Thoracic aorta (tissue), 2 donors: ENCODE results near the gene VDAC1. TPM values are rescaled to one million over a fixed set of nuclear protein-coding genes. Genes with fewer than 3 reads are reported as not detected.

Source experiments
- ATAC-seq: fragments of 150-250 bp; one replicate; pipeline ENCODE4 v1.8.0; 2017; ENCODE audit warnings: low read depth; ENCODE audit not compliant: insufficient number of reproducible peaks, low FRiP score
- DNase-seq: peaks from one replicate; pipeline ENCODE4 v3.0.0-alpha.2; 2020; ENCODE audit warnings: low spot score
- H3K27ac ChIP-seq, 2 donors: fragments of 200-600 bp; sonication (generic); 1 replicate in 1 of 2; 2 replicates in 1 of 2; pipeline ENCODE4 v1.5.1; 2016; ENCODE audit warnings: mild to moderate bottlenecking in 2 of 2, moderate library complexity in 2 of 2
- H3K27me3 ChIP-seq: fragments of 200-600 bp; sonication (generic); replicated peaks from 2 replicates; pipeline ENCODE4 v1.6.0; 2016; ENCODE audit warnings: mild to moderate bottlenecking; ENCODE audit not compliant: insufficient read depth
- H3K36me3 ChIP-seq: fragments of 200-600 bp; sonication (generic); one replicate; pipeline ENCODE4 v1.5.1; 2016
- H3K4me1 ChIP-seq, 2 donors: fragments of 200-600 bp; sonication (generic); 1 replicate in 1 of 2; 2 replicates in 1 of 2; pipeline versions ENCODE4 v1.5.1 to v1.6.0; 2016; ENCODE audit warnings: low read depth in 2 of 2, mild to moderate bottlenecking in 1 of 2; ENCODE audit not compliant: control insufficient read depth in 1 of 2
- H3K4me3 ChIP-seq: fragments of 200-600 bp; sonication (generic); 2 replicates; pipeline ENCODE4 v1.5.1; 2016; ENCODE audit warnings: mild to moderate bottlenecking
- H3K9me3 ChIP-seq: fragments of 200-600 bp; sonication (generic); 2 replicates; pipeline ENCODE4 v1.5.1; 2016
- CTCF ChIP-seq: fragments of 200-600 bp; sonication (generic); IDR thresholded peaks from one replicate; pipeline ENCODE4 v1.5.1; 2019; ENCODE audit warnings: antibody characterized with exemption
- total RNA-seq, 2 donors: library from RNA; depleted of rRNA; stranded (reverse); fragments of >200 nt; gene quantifications; one replicate each; pipeline versions ENCODE4 v1.1.0 to v1.2.3, GENCODE V29; 2016

VDAC1 gene
- total RNA-seq, 2 donors from 2014 or later, result 77.0 to 112 TPM

- no peaks in the 10 kb centered on the region for H3K27me3 ChIP-seq
- no peak for TF ChIP-seq CTCF
- no peak for ATAC-seq
- H3K4me3 ChIP-seq, result no peak overlapping the region
- peaks cover 15 to 43% of the 10 kb centered on the region in 2 donors for H3K4me1 ChIP-seq
- H3K27ac ChIP-seq, result no peak overlapping the region
- no peak for DNase-seq
- H3K36me3 ChIP-seq, result no peaks in the 10 kb centered on the region
- no peaks in the 10 kb centered on the region for H3K9me3 ChIP-seq
These were observed 61.9 kb downstream of the VDAC1 start for GRCh38 chr5:133942614-133943474.

- H3K27me3 ChIP-seq, result no peaks in the 10 kb centered on the region
- DNase-seq (no peak), ATAC-seq (no peak)
- TF ChIP-seq CTCF, result no peak
- no peak overlapping the region for H3K4me3 ChIP-seq
- no peaks in the 10 kb centered on the region for H3K36me3 ChIP-seq
- no peak overlapping the region for H3K27ac ChIP-seq
- peaks cover 5 to 31% of the 10 kb centered on the region in 2 donors for H3K4me1 ChIP-seq
- H3K9me3 ChIP-seq, result no peaks in the 10 kb centered on the region
These were observed 63.1 kb downstream of the VDAC1 start for GRCh38 chr5:133941456-133942196.

- H3K4me3 ChIP-seq, result no peak overlapping the region
- H3K27me3 ChIP-seq, result no peaks in the 10 kb centered on the region
- H3K36me3 ChIP-seq, result no peaks in the 10 kb centered on the region
- DNase-seq, result no peak
- no peaks in the 10 kb centered on the region for H3K9me3 ChIP-seq
- no peak for TF ChIP-seq CTCF
- H3K27ac ChIP-seq, result no peak overlapping the region
- H3K4me1 ChIP-seq, result peaks cover 0 to 16% of the 10 kb centered on the region in 2 donors
- no peak for ATAC-seq
These were observed 65.1 kb downstream of the VDAC1 start for GRCh38 chr5:133939668-133940067.

GRCh38 chr5:133938929-133939328 is 65.8 kb downstream of the VDAC1 start:
- Histone ChIP-seq H3K4me1 (peaks cover 0 to 18% of the 10 kb centered on the region in 2 donors), H3K9me3 (no peaks in the 10 kb centered on the region), H3K27me3 (no peaks in the 10 kb centered on the region), H3K36me3 (no peaks in the 10 kb centered on the region), H3K4me3 (no peak overlapping the region), H3K27ac (no peak overlapping the region)
- TF ChIP-seq CTCF, result no peak
- ATAC-seq (no peak), DNase-seq (no peak)
